Measurements from ENCODE around the gene HCFC2.

- TF ChIP-seq MAX (IDR thresholded peaks at IDR 0.05; ENCODE audit: low read depth) (no peak), GABPA (IDR thresholded peaks at IDR 0.05; ENCODE audit: low read depth) (no peak), POLR2AphosphoS5 (IDR thresholded peaks at IDR 0.05; ENCODE audit: low read depth, low read length) (no peak), CTCF (IDR thresholded peaks at IDR 0.05) (no peak), SIN3A (IDR thresholded peaks at IDR 0.05; ENCODE audit: borderline replicate concordance, low read depth, low read length) (no peak), RAD21 (IDR thresholded peaks at IDR 0.05; ENCODE audit: low read length) (no peak), YY1 (IDR thresholded peaks at IDR 0.05; ENCODE audit: low read depth) (no peak), FOSL2 (IDR thresholded peaks at IDR 0.05; ENCODE audit: borderline replicate concordance, low read depth) (no peak)
Observed at GRCh38 chr12:104142543-104142942, 78.2 kb downstream of the HCFC2 start.
